Choroid plexus epithelial cell (primary cell): ENCODE measurements around the gene AGFG1.

Experiments used
- DNase-seq: peaks from one replicate; pipeline ENCODE4 v3.0.0-alpha.2; 2010; ENCODE audit warnings: low read depth
- H3K4me3 ChIP-seq: 2 replicates; pipeline ENCODE4 v1.5.1; 2011; ENCODE audit warnings: low read depth, mild to moderate bottlenecking, control low read depth, low read length, moderate library complexity
- TF ChIP-seq, protein P1 (sequence below): conservative IDR thresholded peaks from 2 replicates; pipeline ENCODE4 v1.5.1; 2011; ENCODE audit warnings: low read depth, mild to moderate bottlenecking, control low read depth, inconsistent platforms, low read length, moderate library complexity

AGFG1 gene, protein sequence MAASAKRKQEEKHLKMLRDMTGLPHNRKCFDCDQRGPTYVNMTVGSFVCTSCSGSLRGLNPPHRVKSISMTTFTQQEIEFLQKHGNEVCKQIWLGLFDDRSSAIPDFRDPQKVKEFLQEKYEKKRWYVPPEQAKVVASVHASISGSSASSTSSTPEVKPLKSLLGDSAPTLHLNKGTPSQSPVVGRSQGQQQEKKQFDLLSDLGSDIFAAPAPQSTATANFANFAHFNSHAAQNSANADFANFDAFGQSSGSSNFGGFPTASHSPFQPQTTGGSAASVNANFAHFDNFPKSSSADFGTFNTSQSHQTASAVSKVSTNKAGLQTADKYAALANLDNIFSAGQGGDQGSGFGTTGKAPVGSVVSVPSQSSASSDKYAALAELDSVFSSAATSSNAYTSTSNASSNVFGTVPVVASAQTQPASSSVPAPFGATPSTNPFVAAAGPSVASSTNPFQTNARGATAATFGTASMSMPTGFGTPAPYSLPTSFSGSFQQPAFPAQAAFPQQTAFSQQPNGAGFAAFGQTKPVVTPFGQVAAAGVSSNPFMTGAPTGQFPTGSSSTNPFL

DNA sequence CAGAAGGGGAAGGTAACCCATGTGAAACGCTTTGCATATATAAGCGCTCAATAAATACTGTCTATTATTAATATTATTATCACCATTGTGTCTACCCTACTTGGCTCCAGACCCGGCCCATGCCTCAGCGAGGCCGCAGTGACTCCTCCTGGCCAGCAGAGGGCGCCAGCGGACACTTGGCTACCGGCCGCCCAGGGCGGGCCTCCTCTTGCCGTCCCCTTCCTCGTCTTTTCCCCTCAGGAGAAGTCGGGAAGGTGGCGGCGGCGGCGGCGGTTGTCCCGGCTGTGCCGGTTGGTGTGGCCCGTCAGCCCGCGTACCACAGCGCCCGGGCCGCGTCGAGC lies at the start of gene AGFG1:
AGFG1 (plus strand) TSS at position 233 of the 341 bp plus-strand sequence. CDS start 266 bp downstream, outside the sequence.
- peak within 1 kb of the TSS; percentile 85 for H3K4me3 ChIP-seq
- TF ChIP-seq, protein P1, sequence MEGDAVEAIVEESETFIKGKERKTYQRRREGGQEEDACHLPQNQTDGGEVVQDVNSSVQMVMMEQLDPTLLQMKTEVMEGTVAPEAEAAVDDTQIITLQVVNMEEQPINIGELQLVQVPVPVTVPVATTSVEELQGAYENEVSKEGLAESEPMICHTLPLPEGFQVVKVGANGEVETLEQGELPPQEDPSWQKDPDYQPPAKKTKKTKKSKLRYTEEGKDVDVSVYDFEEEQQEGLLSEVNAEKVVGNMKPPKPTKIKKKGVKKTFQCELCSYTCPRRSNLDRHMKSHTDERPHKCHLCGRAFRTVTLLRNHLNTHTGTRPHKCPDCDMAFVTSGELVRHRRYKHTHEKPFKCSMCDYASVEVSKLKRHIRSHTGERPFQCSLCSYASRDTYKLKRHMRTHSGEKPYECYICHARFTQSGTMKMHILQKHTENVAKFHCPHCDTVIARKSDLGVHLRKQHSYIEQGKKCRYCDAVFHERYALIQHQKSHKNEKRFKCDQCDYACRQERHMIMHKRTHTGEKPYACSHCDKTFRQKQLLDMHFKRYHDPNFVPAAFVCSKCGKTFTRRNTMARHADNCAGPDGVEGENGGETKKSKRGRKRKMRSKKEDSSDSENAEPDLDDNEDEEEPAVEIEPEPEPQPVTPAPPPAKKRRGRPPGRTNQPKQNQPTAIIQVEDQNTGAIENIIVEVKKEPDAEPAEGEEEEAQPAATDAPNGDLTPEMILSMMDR, result peak; percentile 97
- DNase-seq, result peak; percentile 82

DNA sequence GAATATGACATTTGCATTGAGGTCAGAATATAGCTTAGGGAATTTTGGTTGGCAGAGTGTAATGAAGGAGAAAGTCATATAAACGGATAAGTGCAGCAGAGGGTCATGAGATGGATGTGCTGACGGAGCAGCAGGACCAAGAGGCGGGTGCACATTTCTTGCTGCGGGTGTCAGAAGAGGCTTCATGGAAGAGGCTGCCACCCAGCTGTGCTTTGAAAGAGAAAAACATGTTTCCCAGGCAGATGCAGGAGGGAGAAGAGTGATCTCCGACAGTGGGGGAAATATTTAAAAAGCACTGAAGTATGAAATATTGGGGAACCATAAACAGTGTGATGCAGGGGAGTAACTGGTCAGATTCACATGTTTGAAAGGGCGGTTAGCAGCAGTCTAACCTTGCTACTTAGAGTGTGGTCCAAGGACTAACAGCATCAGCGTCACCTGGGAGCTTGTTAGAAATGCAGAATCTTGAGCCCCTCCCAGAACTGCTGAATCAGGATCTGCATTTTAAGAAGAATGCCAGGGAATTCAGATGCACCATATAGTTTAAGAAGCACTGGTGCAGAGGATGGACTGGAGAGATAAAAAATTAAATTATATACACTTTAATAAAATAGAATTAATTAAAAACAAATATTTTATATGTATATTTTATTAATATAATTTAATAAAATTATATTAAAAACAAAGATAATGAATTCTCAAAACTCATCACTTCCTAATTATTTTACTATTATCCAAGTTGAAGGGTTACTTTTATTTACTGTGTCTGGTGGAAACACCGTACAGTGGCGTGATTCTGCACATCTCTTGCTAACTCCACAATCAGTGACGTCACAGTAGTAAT lies 48.1 kb upstream of the AGFG1 start:
- DNase-seq, result no peak
- TF ChIP-seq, protein P1, result no peak

DNA sequence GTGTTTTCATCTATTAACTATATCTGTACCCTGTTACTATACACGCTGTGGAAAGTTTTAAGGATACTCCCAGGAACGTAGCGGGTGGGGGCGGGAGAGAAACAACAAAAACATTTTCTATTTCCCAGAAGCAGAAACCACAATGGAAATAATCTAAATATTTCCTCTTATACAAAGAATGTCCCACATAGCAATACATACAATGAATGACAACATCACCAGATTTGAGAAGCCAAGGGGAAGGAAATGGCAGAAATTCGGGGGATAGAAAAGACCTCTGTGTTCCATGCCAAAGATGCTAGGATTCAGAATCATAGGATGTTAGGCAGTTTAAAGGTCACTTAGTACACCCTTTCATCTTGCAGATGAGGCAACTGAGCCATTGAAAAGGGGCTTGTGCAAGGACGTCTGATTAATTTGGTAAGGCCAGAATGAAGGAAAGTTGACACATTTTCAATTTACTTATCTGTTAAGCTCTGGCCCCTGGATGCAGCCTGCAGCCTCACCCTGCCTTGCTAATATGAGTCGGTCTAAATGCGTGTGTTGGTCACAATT lies 43.1 kb upstream of the AGFG1 start:
- peak; percentile 64 for DNase-seq
- no peak overlapping the region for H3K4me3 ChIP-seq
- TF ChIP-seq, protein P1, result no peak

More for the DNA sequence above, 48.1 kb upstream of the AGFG1 start:
- H3K4me3 ChIP-seq, result no peak overlapping the region

DNA sequence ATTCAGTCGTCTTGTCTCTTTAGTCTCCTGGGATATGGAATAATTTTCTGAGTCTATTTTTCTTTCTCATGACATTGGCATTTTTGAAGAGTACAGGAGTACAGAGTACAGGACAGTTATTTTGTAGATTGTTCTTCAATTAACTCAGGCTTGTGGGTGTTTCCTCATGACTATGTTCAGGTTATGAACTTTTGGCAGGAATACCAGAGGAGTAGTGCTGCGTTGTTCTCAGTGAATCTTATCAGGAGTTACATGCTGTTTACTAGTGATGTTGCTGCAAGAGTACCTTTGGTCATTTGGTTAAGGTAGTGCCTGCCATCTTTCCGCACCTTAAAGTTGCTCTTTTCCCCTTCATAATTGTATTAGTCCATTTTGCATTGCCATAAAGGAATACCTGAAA lies 41.3 kb upstream of the AGFG1 start:
- H3K4me3 ChIP-seq, result no peak overlapping the region
- DNase-seq, result peak; percentile 80
- TF ChIP-seq, protein P1, result no peak

DNA sequence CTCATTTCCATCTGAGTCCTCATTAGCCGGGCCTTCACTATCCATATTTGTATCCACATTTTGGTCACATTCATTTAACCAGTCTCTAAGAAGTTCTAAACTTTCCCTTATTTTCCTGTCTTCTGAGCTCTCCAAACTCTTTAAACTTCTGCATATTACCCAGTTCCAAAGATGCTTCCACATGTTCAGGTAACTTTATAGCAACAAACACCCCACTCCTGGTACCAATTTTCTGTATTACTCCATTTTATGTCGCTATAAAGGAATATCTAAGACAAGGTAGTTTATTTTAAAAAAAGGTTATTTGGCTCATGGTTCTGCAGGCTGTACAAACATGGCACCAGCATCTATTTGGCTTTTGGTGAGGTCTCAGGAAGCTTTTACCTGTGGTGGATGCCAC lies 38.8 kb upstream of the AGFG1 start:
- TF ChIP-seq, protein P1, result no peak
- DNase-seq, result no peak
- H3K4me3 ChIP-seq, result no peak overlapping the region

DNA sequence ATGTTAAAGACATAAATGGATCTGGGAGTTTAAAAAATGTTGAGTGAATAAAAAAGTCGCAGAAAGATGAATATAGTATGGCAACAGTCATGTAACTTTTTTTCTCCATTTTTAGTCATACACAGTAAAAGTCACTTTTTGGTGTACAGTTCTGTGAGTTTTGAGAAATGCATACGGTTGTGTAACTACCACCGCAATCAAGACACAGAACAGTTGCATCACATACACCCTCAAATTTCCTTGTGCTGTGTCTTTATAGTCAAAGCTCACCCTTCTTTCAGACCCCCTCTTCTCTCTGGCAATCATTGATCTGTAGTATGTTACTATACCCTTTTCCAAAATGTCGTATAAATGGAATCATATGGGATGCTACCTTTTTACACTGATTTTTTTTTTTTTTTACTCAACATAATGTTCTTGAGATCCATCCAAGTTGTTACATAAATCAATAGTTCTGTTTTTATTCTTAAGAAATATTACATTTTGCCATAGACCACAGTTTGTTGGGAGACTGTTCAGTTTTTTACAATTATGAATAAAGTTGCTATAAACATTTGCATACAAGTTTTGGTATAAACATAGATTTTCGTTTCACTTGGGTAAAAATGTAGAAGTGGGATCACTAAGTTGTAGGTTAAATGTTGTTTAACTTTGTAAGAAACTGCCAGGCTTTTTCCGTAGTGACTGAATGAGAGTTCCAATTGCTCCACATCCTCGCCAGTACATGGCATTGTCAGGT lies 35.4 kb upstream of the AGFG1 start:
- TF ChIP-seq, protein P1, result no peak
- no peak for DNase-seq
- H3K4me3 ChIP-seq, result no peak overlapping the region
